BLaER1 treated with 17β-estradiol and CSF1 and Interleukin-3, amounts not matched to agents 10 nM and 100 nM (cell line): ENCODE results near the gene NAB2.

Experiments
- H3K27ac ChIP-seq, 11 experiments: shearing (Covaris generic); formaldehyde crosslinking; 2 replicates each; pipeline ENCODE4 v1.8.1; 2022
- H3K27me3 ChIP-seq, 11 experiments: shearing (Covaris generic); formaldehyde crosslinking; 2 replicates each; pipeline ENCODE4 v1.8.1; 2022
- H3K36me3 ChIP-seq, 11 experiments: shearing (Covaris generic); formaldehyde crosslinking; 2 replicates each; pipeline ENCODE4 v1.8.1; 2022
- H3K4me1 ChIP-seq, 10 experiments: shearing (Covaris generic); formaldehyde crosslinking; 2 replicates each; pipeline ENCODE4 v1.8.1; 2022
- H3K4me2 ChIP-seq, 11 experiments: shearing (Covaris generic); formaldehyde crosslinking; 2 replicates each; pipeline ENCODE4 v1.8.1; 2022
- H3K4me3 ChIP-seq, 10 experiments: shearing (Covaris generic); formaldehyde crosslinking; 2 replicates each; pipeline ENCODE4 v1.8.1; 2022
- H3K9ac ChIP-seq, 11 experiments: shearing (Covaris generic); formaldehyde crosslinking; 2 replicates each; pipeline ENCODE4 v1.8.1; 2022
- H3K9me3 ChIP-seq, 11 experiments: shearing (Covaris generic); formaldehyde crosslinking; replicated peaks in 1 of 11; 2 replicates each; pipeline ENCODE4 v1.8.1; 2022
- H4K20me1 ChIP-seq, 11 experiments: shearing (Covaris generic); formaldehyde crosslinking; 2 replicates each; pipeline ENCODE4 v1.8.1; 2022
- Cebpa-rat ChIP-seq, 11 experiments: shearing (Covaris generic); IDR thresholded peaks; 2 replicates each; pipeline ENCODE4 v1.8.1; 2022

NAB2 gene

DNA sequence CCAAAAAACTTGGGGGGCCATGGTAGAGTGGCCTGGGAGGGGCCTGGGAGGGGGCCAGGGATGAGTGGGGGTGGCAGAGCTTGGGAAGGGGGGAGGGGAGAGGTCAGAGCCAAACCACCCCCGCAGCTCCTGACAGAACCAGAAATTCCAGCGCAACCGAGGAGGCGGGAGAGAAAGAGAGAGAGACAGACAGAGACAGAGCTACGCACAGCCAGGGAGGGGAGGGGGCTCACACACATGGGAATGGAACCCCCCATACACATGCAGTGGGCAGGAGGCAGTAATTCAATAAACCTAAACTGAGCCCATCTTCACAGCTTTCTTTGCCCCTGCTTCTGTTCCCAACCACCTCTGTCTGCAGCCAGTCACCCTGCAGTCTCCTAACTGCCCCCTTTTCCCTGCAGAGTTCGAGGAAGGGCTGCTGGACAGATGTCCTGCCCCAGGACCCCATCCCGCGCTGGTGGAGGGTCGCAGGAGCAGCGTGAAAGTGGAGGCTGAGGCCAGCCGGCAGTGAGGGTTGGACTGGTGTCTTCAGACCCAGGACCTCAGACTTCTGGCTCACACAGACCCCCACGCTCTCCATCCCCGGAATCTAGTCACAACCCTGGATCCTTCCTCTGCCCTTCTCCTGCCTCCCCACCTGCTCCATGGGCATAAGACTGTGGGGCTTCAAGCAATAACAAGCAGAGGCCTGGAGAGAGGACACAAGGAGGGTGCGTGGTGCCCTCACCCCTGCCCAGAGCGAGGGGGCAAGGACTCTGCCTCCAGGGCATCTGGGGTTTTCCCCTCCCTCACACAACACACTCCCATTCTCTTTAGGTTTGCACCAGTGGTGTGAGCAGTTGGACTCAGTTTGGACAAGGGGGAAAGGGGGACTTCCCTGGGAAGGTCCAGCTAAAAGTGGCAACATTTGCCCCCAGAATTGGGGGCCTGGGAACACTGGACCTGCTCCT, 5.6 kb downstream of the NAB2 start:
- Histone ChIP-seq H3K27me3 (no peaks in the 10 kb centered on the region), H3K9me3 (no peaks in the 10 kb centered on the region), H3K4me3 (peak overlapping the region in 5 of 10 experiments; percentile 5 to 60 (median 25); a peak in 5 of 20 replicates), H4K20me1 (peaks cover 43 to 99% (median 94%) of the 10 kb centered on the region in 11 experiments), H3K9ac (peak overlapping the region; percentile 46 to 75 (median 61); a peak in 19 of 22 replicates), H3K4me1 (peaks cover 79 to 92% (median 88%) of the 10 kb centered on the region in 10 experiments), H3K27ac (peak overlapping the region; percentile 35 to 80 (median 62); a peak in 20 of 22 replicates), H3K36me3 (peaks cover 81 to 89% (median 86%) of the 10 kb centered on the region in 11 experiments), H3K4me2 (peak overlapping the region; percentile 57 to 99 (median 88); a peak in 21 of 22 replicates)
- no peak for TF ChIP-seq Cebpa-rat (IDR thresholded peaks at IDR 0.05)

DNA sequence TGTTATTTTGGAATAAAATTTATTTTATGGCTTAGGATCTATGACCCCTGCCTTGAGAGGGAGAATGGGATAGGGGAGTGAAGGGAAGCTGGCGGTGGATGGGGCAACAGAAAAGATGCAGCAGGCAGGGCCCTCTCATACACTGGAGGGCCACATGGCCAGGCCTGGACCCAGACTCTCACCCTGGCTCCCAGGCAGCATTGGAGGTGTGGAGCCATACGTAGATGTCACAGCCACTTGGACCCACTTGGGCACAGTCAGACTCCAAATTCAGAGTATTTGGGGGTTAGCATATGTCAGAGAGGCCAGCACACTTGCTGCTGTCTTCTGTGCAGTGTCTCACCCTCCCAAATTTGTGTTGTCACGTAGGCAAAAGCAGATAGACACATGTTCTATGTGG, 6.5 kb downstream of the NAB2 start:
- Histone ChIP-seq H3K4me3 (no peak overlapping the region), H3K27ac (peak overlapping the region in 8 of 11 experiments; percentile 48 to 80 (median 74); a peak in 12 of 22 replicates), H4K20me1 (peaks cover 36 to 100% (median 91%) of the 10 kb centered on the region in 11 experiments), H3K36me3 (peaks cover 89 to 97% (median 94%) of the 10 kb centered on the region in 11 experiments), H3K9me3 (no peaks in the 10 kb centered on the region), H3K27me3 (no peaks in the 10 kb centered on the region), H3K4me2 (peak overlapping the region in 6 of 11 experiments; percentile 74 to 99 (median 94); a peak in 7 of 22 replicates), H3K9ac (peak overlapping the region in 9 of 11 experiments; percentile 46 to 75 (median 62); a peak in 11 of 22 replicates), H3K4me1 (peaks cover 82 to 100% (median 95%) of the 10 kb centered on the region in 10 experiments)
- TF ChIP-seq Cebpa-rat (IDR thresholded peaks at IDR 0.05): no peak

DNA sequence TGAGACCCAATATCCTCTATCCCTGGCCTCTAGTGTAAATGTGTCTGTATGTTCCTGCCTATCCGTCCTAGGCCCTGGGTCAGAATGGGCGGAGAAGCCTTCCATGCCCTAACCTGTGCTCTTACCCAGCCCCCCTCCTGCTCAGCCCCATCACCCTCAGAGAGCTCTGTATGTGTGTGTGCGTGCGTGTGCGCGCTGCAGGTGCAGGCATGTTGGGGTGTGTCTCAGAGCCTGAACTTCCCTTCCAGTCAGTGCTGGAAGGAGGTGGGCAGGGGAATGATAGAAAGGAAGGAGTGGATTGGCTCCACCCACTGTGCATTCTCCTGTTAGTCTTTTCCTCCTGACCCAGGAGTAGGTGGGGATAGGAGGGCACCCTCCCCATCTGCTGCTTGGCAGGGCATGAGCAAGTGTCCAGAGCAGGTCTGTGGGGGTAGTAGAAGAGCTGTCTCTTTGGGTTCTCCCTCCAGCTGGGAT, 7.2 kb downstream of the NAB2 start:
- H3K36me3 ChIP-seq: peaks cover 87 to 97% (median 94%) of the 10 kb centered on the region in 11 experiments

DNA sequence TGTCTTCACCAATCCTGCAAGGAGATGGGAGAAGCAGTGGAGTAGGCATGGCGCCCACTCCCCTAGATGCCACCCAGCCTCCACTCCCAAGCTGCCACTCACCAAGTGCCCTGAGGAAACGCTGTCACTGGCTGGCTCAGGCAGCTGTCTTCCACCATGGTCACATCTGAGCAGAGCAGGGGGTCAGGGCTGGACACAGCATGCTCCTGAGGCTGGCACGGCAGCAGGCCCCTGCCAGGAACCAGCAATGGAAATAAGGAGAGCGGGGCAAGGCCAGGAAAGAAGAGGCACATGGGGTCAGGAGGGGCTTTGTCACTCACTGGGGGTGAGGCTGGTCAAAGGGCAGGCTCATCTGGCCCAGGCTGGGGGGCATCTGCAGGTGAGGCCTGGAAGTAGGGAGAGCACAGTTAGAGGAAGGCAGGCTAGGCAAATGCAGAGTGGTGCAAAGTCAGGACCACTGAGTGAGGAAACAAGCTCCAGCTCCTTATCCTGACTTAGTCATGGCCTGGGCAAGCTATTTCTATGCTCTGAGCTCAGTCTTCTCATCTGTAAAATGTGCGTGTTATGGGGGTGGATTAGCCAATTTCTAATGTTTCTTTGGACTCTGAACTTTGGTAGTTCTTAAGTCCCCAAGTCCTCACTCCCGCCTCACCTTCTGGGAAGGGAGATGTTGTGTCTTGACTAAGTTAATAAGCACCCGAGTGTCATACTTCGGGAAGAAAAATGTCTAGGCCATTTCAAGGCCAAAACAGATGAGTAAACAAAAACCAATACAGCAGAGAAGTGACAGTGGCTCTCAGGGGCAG, 8.0 kb downstream of the NAB2 start:
- Histone ChIP-seq H3K36me3 (peaks cover 86 to 97% (median 93%) of the 10 kb centered on the region in 11 experiments), H3K4me3 (no peak overlapping the region), H4K20me1 (peaks cover 21 to 99% (median 82%) of the 10 kb centered on the region in 11 experiments; a peak in 21 of 22 replicates), H3K27ac (peak overlapping the region in 10 of 11 experiments; percentile 7 to 80 (median 26); a peak in 14 of 22 replicates), H3K27me3 (no peaks in the 10 kb centered on the region), H3K9me3 (no peaks in the 10 kb centered on the region), H3K4me1 (peaks cover 70 to 100% (median 86%) of the 10 kb centered on the region in 10 experiments), H3K9ac (peak overlapping the region in 8 of 11 experiments; percentile 21 to 71 (median 50); a peak in 11 of 22 replicates), H3K4me2 (peak overlapping the region in 10 of 11 experiments; percentile 22 to 99 (median 66); a peak in 16 of 22 replicates)
- TF ChIP-seq Cebpa-rat (IDR thresholded peaks at IDR 0.05): no peak

More for the DNA sequence above, 7.2 kb downstream of the NAB2 start:
- peak overlapping the region in 7 of 11 experiments; percentile 12 to 80 (median 31); a peak in 10 of 22 replicates for H3K27ac ChIP-seq
- H3K4me1 ChIP-seq: peaks cover 75 to 100% (median 90%) of the 10 kb centered on the region in 10 experiments
- H3K4me2 ChIP-seq: peak overlapping the region in 5 of 11 experiments; percentile 22 to 99 (median 29); a peak in 7 of 22 replicates
- TF ChIP-seq Cebpa-rat (IDR thresholded peaks at IDR 0.05): no peak
- no peaks in the 10 kb centered on the region for H3K27me3 ChIP-seq
- peak overlapping the region in 7 of 11 experiments; percentile 14 to 71 (median 47); a peak in 7 of 22 replicates for H3K9ac ChIP-seq
- H3K9me3 ChIP-seq: no peaks in the 10 kb centered on the region
- H3K4me3 ChIP-seq: no peak overlapping the region
- peaks cover 29 to 99% (median 84%) of the 10 kb centered on the region in 11 experiments for H4K20me1 ChIP-seq

DNA sequence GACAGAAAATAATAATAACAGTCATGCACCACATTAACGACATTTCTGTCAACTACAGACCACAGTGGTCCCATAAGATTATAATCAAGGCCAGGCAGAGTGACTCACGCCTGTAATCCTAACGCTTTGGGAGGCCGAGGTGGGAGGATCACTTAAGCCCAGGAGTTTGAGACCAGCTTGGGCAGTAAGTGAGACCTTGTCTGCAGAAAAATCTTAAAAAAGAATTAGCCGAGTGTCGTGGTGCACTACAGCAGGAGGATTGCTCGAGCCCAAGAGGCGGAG, 8.6 kb downstream of the NAB2 start:
- Histone ChIP-seq H3K9me3 (no peaks in the 10 kb centered on the region), H3K27me3 (no peaks in the 10 kb centered on the region), H3K4me3 (no peak overlapping the region), H3K9ac (peak overlapping the region in 9 of 11 experiments; percentile 21 to 71 (median 48); a peak in 8 of 22 replicates), H3K4me2 (peak overlapping the region; percentile 14 to 99 (median 66); a peak in 14 of 22 replicates), H4K20me1 (peaks cover 17 to 99% (median 78%) of the 10 kb centered on the region in 11 experiments; a peak in 21 of 22 replicates), H3K4me1 (peaks cover 65 to 100% (median 86%) of the 10 kb centered on the region in 10 experiments), H3K27ac (peak overlapping the region in 6 of 11 experiments; percentile 7 to 80 (median 32); a peak in 8 of 22 replicates), H3K36me3 (peaks cover 86 to 97% (median 93%) of the 10 kb centered on the region in 11 experiments)
- no peak for TF ChIP-seq Cebpa-rat (IDR thresholded peaks at IDR 0.05)

DNA sequence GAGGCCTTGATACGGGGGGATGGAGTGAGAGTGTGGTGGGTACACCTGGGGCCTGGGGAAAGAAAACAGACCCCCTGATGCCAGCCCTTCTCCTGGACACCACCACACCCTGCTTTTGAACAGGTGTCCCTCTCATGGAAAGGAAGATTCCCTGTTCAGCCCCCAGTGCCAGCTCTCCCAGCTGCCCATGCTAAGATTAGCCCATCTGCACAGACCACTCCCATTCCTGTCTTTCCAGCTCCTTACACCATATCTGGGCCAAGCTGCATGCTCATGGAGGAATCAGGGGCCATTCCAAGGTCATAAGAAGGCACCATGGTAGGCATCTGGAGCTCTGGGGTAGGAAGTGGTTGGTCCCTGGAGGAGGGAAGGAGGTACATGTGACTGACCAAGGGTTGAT, 9.6 kb downstream of the NAB2 start:
- TF ChIP-seq Cebpa-rat (IDR thresholded peaks at IDR 0.05): no peak
- Histone ChIP-seq H3K27ac (peak overlapping the region in 10 of 11 experiments; percentile 19 to 60 (median 47); a peak in 19 of 22 replicates), H3K4me1 (peaks cover 56 to 100% (median 87%) of the 10 kb centered on the region in 10 experiments), H3K9me3 (no peaks in the 10 kb centered on the region), H3K4me3 (no peak overlapping the region), H3K9ac (peak overlapping the region; percentile 11 to 65 (median 45); a peak in 16 of 22 replicates), H3K27me3 (no peaks in the 10 kb centered on the region), H3K36me3 (peaks cover 88 to 97% (median 94%) of the 10 kb centered on the region in 11 experiments), H3K4me2 (peak overlapping the region; percentile 55 to 99 (median 69)), H4K20me1 (peaks cover 9 to 99% (median 70%) of the 10 kb centered on the region in 11 experiments; a peak in 21 of 22 replicates)

DNA sequence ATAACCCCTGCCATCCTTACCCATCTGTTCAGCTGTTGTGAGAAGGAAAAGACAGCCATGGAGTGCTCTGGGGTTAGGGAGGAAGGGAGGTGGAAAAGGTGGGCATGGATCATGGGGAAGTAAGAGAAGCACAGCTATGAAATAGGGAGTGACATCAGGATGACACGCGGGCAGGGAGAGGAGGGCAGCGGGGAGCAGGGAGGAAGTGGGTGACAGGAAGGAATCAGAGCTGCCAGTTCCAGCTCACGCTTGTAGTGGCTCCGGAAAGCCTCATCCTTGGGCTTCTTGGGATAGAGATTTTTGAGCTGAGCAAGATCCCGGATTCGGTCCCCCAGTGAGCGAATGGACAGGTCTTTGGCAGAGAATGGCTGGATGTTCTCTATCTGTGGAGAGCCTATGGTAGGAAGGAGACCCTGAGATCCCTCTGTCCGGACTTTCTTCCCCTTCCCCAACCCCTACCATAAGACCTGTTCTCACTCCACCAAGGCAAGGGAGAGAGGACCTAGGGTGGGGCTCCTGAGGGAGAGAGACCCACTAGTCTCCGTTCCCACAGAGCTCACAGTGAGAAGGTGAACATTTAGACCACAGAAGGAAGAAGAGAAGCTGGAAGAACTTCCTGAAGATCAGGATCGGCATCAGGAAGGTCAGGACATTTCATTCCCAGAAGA, 10.3 kb downstream of the NAB2 start:
- Histone ChIP-seq H4K20me1 (peaks cover 8 to 100% (median 67%) of the 10 kb centered on the region in 11 experiments; a peak in 20 of 22 replicates), H3K9ac (peak overlapping the region in 10 of 11 experiments; percentile 11 to 70 (median 48); a peak in 14 of 22 replicates), H3K4me3 (no peak overlapping the region; a peak in 2 of 20 replicates), H3K4me1 (peaks cover 51 to 100% (median 87%) of the 10 kb centered on the region in 10 experiments), H3K4me2 (peak overlapping the region; percentile 55 to 99 (median 69)), H3K27ac (peak overlapping the region; percentile 19 to 60 (median 47); a peak in 18 of 22 replicates), H3K36me3 (peaks cover 92 to 100% (median 98%) of the 10 kb centered on the region in 11 experiments), H3K27me3 (no peaks in the 10 kb centered on the region), H3K9me3 (no peaks in the 10 kb centered on the region)
- no peak for TF ChIP-seq Cebpa-rat (IDR thresholded peaks at IDR 0.05)
